H1 (cell line): Measurements from ENCODE around the gene CCT6B.

Source experiments
- CREB1 ChIP-seq: IDR thresholded peaks from 2 replicates; pipeline ENCODE4 v1.6.1; 2012; ENCODE audit warnings: inconsistent platforms
- EP300 ChIP-seq, 2 experiments: IDR thresholded peaks; 1 replicate in 1 of 2; 2 replicates in 1 of 2; pipeline ENCODE4 v1.6.1; 2011 to 2012; ENCODE audit warnings: low read depth in 2 of 2, low read length in 2 of 2, mild to moderate bottlenecking in 2 of 2, borderline replicate concordance in 1 of 2, inconsistent platforms in 1 of 2, moderate library complexity in 1 of 2
- EZH2 ChIP-seq: fragments of 200-600 bp; sonication (generic); IDR thresholded peaks from 2 replicates; pipeline ENCODE4 v1.7.1; 2012; ENCODE audit warnings: low read depth, mild to moderate bottlenecking, moderate library complexity, low read length, inconsistent platforms; ENCODE audit not compliant: severe bottlenecking
- JUN ChIP-seq: IDR thresholded peaks from 2 replicates; pipeline ENCODE4 v1.6.1; 2011; ENCODE audit warnings: low read depth, mild to moderate bottlenecking, improper control_type of control experiment, low read length
- KDM4A ChIP-seq: IDR thresholded peaks from one replicate; pipeline ENCODE4 v1.7.1; 2012; ENCODE audit warnings: low read depth, mild to moderate bottlenecking, moderate library complexity, low read length, inconsistent platforms; ENCODE audit not compliant: severe bottlenecking
- POLR2AphosphoS5 ChIP-seq: IDR thresholded peaks from 2 replicates; pipeline ENCODE4 v1.6.1; 2011; ENCODE audit warnings: low read depth, low read length
- SIRT6 ChIP-seq: IDR thresholded peaks from one replicate; pipeline ENCODE4 v1.7.1; 2012; ENCODE audit warnings: low read length, inconsistent platforms
- TF ChIP-seq, protein P1 (sequence below), 3 experiments: IDR thresholded peaks; 1 replicate in 2 of 3; 2 replicates in 1 of 3; pipeline versions ENCODE4 v1.5.1 to v1.6.1; 2011; ENCODE audit warnings: low read length in 3 of 3, mild to moderate bottlenecking in 3 of 3, inconsistent platforms in 2 of 3, low read depth in 1 of 3, moderate library complexity in 1 of 3; ENCODE audit not compliant: insufficient read depth in 1 of 3; ENCODE audit errors: control extremely low read depth in 1 of 3

DNA sequence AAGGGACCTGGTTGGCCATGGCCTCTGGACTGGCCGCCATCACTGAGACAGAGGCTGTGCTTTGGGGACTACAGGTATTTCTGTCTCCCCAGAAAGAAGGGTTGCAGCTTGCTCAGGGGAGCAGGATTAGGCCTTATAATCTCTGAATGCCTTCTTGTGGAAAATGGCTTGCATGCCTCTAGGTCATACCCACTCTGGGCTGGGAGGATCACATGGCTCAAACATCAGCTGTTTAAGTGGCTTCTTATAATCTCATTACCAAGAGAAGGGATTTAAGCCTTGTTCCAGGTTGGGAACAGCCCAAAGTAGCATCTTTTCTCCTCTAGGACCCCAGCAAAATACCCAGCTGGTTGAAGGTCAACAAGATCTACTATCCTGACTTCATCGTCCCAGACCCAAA, 38.2 kb upstream of the CCT6B start:
- TF ChIP-seq, protein P1, sequence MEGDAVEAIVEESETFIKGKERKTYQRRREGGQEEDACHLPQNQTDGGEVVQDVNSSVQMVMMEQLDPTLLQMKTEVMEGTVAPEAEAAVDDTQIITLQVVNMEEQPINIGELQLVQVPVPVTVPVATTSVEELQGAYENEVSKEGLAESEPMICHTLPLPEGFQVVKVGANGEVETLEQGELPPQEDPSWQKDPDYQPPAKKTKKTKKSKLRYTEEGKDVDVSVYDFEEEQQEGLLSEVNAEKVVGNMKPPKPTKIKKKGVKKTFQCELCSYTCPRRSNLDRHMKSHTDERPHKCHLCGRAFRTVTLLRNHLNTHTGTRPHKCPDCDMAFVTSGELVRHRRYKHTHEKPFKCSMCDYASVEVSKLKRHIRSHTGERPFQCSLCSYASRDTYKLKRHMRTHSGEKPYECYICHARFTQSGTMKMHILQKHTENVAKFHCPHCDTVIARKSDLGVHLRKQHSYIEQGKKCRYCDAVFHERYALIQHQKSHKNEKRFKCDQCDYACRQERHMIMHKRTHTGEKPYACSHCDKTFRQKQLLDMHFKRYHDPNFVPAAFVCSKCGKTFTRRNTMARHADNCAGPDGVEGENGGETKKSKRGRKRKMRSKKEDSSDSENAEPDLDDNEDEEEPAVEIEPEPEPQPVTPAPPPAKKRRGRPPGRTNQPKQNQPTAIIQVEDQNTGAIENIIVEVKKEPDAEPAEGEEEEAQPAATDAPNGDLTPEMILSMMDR (IDR thresholded peaks at IDR 0.05; ENCODE audit: control extremely low read depth in 1 of 3, insufficient read depth in 1 of 3, low read depth in 1 of 3, low read length in 3 of 3), result no peak
- TF ChIP-seq KDM4A (no peak), JUN (no peak), POLR2AphosphoS5 (no peak), CREB1 (no peak), SIRT6 (no peak), EZH2 (no peak), EP300 (IDR thresholded peaks at IDR 0.05; ENCODE audit: borderline replicate concordance in 1 of 2, low read depth in 2 of 2, low read length in 2 of 2) (no peak)
